ENCODE measurements around the gene APELA. TPM values are rescaled to one million over a fixed set of nuclear protein-coding genes. Genes with fewer than 3 reads are reported as not detected.
"Not testable (repeated sequence)": the region's sequence is repeated elsewhere in the genome, so short reads cannot be mapped to it uniquely, and the experiment has no call there.

The APELA gene
- total RNA-seq, 1 experiment from 2014 or later = not detected

- in situ Hi-C loops (cut with HindIII; ENCODE audit: low sequenced_read_pairs); DNase-seq (ENCODE audit: low spot score): not testable (repeated sequence)
Observed at GRCh38 chr4:164913506-164913905, 36.5 kb downstream of the APELA start.

- DNase-seq (ENCODE audit: low spot score) = no peak
- in situ Hi-C loops (cut with HindIII; ENCODE audit: low sequenced_read_pairs) = no loop called here
Observed at GRCh38 chr4:164918956-164919355, 42.0 kb downstream of the APELA start.

- DNase-seq (ENCODE audit: low spot score) = no peak
- in situ Hi-C loops (cut with HindIII; ENCODE audit: low sequenced_read_pairs) = no loop called here
Observed at GRCh38 chr4:164924670-164925238, 47.8 kb downstream of the APELA start.

- in situ Hi-C loops (cut with HindIII; ENCODE audit: low sequenced_read_pairs) = no loop called here
- DNase-seq (ENCODE audit: low spot score) = no peak
Observed at GRCh38 chr4:164926301-164926700, 49.3 kb downstream of the APELA start.

- DNase-seq (ENCODE audit: low spot score); in situ Hi-C loops (cut with HindIII; ENCODE audit: low sequenced_read_pairs): not testable (repeated sequence)
Observed at GRCh38 chr4:164927101-164927500, 50.1 kb downstream of the APELA start.

GRCh38 chr4:164930647-164931046 lies 53.7 kb downstream of the APELA start:
- no peak for DNase-seq (ENCODE audit: low spot score)
- in situ Hi-C loops (cut with HindIII; ENCODE audit: low sequenced_read_pairs) = no loop called here

- DNase-seq (ENCODE audit: low spot score) = no peak
- in situ Hi-C loops (cut with HindIII; ENCODE audit: low sequenced_read_pairs) = no loop called here
Observed at GRCh38 chr4:164931551-164932324, 54.8 kb downstream of the APELA start.

GRCh38 chr4:164933244-164933643 lies 56.3 kb downstream of the APELA start:
- no peak for DNase-seq (ENCODE audit: low spot score)
- in situ Hi-C loops (cut with HindIII; ENCODE audit: low sequenced_read_pairs) = no loop called here

- no peak for DNase-seq (ENCODE audit: low spot score)
- in situ Hi-C loops (cut with HindIII; ENCODE audit: low sequenced_read_pairs) = no loop called here
Observed at GRCh38 chr4:164935363-164935762, 58.4 kb downstream of the APELA start.

GRCh38 chr4:164935865-164936606 lies 59.1 kb downstream of the APELA start:
- DNase-seq (ENCODE audit: low spot score); in situ Hi-C loops (cut with HindIII; ENCODE audit: low sequenced_read_pairs): not testable (repeated sequence)

- DNase-seq (ENCODE audit: low spot score) = no peak
- in situ Hi-C loops (cut with HindIII; ENCODE audit: low sequenced_read_pairs) = no loop called here
Observed at GRCh38 chr4:164937576-164938270, 60.7 kb downstream of the APELA start.

- in situ Hi-C loops (cut with HindIII; ENCODE audit: low sequenced_read_pairs) = no loop called here
- DNase-seq (ENCODE audit: low spot score) = no peak
Observed at GRCh38 chr4:164943192-164943591, 66.2 kb downstream of the APELA start.

- in situ Hi-C loops (cut with HindIII; ENCODE audit: low sequenced_read_pairs) = no loop called here
- no peak for DNase-seq (ENCODE audit: low spot score)
Observed at GRCh38 chr4:164945146-164945545, 68.2 kb downstream of the APELA start.

- no peak for DNase-seq (ENCODE audit: low spot score)
- in situ Hi-C loops (cut with HindIII; ENCODE audit: low sequenced_read_pairs) = no loop called here
Observed at GRCh38 chr4:164946810-164947209, 69.8 kb downstream of the APELA start.

Other genes starting within 250 kb of the APELA start
- gene SMIM31, start 123.0 kb upstream of the APELA start, total RNA-seq (2014; rRNA removed; shearing (Covaris generic)) = not detected in 2 replicates
- not detected in 2 replicates for gene TRIM61, start 100.5 kb downstream of the APELA start, total RNA-seq (2014; rRNA removed; shearing (Covaris generic))
- gene TRIM60, start 154.8 kb downstream of the APELA start, total RNA-seq (2014; rRNA removed; shearing (Covaris generic)) = not detected in 2 replicates
- gene TRIM75, start 176.7 kb downstream of the APELA start, total RNA-seq (2014; rRNA removed; shearing (Covaris generic)) = not detected in 2 replicates
- 8.3 and 17.5 TPM in 2 replicates for gene TMEM192, start 235.7 kb downstream of the APELA start, total RNA-seq (2014; rRNA removed; shearing (Covaris generic))

Data from G401 (cell line).